ENCODE measurements around the gene CBFA2T3. TPM values are rescaled to one million over a fixed set of nuclear protein-coding genes. Genes with fewer than 3 reads are reported as not detected.

Gene CBFA2T3
- total RNA-seq, 4 donors from 2014 or later = 0.84 to 12.6 (median 1.4) TPM

GRCh38 chr16:88901718-88902337, 75.2 kb downstream of the CBFA2T3 start:
- TF ChIP-seq, protein P1, sequence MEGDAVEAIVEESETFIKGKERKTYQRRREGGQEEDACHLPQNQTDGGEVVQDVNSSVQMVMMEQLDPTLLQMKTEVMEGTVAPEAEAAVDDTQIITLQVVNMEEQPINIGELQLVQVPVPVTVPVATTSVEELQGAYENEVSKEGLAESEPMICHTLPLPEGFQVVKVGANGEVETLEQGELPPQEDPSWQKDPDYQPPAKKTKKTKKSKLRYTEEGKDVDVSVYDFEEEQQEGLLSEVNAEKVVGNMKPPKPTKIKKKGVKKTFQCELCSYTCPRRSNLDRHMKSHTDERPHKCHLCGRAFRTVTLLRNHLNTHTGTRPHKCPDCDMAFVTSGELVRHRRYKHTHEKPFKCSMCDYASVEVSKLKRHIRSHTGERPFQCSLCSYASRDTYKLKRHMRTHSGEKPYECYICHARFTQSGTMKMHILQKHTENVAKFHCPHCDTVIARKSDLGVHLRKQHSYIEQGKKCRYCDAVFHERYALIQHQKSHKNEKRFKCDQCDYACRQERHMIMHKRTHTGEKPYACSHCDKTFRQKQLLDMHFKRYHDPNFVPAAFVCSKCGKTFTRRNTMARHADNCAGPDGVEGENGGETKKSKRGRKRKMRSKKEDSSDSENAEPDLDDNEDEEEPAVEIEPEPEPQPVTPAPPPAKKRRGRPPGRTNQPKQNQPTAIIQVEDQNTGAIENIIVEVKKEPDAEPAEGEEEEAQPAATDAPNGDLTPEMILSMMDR (IDR thresholded peaks at IDR 0.05) = no peak
- DNase-seq (ENCODE audit: low spot score) (no peak), ATAC-seq (ENCODE audit: low FRiP score) (no peak)

GRCh38 chr16:88900662-88901052, 76.3 kb downstream of the CBFA2T3 start:
- ATAC-seq (ENCODE audit: low FRiP score) = no peak
- TF ChIP-seq, protein P1 (IDR thresholded peaks at IDR 0.05) = no peak
- no peak for DNase-seq (ENCODE audit: low spot score)

GRCh38 chr16:88899901-88900661, 76.9 kb downstream of the CBFA2T3 start:
- ATAC-seq (ENCODE audit: low FRiP score) (no peak), DNase-seq (ENCODE audit: low spot score) (no peak)
- TF ChIP-seq, protein P1 (IDR thresholded peaks at IDR 0.05) = no peak

DNA sequence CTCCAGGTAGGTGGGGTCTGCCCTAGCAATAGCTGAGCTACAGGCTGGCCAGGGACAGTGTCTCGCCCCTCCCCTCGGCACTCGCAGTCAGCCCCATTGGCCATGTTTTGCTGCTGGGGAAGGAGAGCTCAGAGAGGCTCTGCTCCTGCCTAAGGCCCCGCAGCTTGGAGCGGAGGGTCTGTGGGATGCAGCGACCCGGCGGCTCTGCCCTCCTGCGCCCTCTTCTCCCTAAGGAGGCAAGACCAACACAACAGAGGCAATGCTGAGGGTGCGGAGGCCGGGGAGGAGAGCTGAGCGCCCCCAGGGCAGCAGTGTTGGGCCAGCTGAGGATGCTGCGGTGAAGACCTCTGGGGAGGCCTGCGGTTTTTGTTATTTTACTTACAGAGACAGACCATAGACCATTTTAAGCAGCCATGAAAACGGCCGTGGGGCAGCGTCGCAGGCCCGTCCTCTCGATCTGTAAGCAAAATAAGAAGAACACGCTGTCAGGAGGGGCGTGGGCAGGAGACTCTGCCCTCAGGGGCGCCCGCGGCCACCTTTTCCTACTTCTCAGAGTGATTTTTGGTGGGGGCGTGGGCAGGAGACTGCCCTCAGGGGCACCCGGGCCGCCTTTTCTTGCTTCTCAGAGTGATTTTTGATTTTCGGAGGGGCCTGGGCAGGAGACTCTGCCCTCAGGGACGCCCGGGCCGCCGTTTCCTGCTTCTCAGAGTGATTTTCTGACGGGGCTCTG, 79.1 kb downstream of the CBFA2T3 start:
- TF ChIP-seq, protein P1 (IDR thresholded peaks at IDR 0.05) = no peak
- DNase-seq (ENCODE audit: low spot score) (no peak), ATAC-seq (ENCODE audit: low FRiP score) (no peak)

GRCh38 chr16:88896238-88897070, 80.6 kb downstream of the CBFA2T3 start:
- TF ChIP-seq, protein P1 (IDR thresholded peaks at IDR 0.05) = no peak
- no peak for DNase-seq (ENCODE audit: low spot score)
- no peak for ATAC-seq (ENCODE audit: low FRiP score)

DNA sequence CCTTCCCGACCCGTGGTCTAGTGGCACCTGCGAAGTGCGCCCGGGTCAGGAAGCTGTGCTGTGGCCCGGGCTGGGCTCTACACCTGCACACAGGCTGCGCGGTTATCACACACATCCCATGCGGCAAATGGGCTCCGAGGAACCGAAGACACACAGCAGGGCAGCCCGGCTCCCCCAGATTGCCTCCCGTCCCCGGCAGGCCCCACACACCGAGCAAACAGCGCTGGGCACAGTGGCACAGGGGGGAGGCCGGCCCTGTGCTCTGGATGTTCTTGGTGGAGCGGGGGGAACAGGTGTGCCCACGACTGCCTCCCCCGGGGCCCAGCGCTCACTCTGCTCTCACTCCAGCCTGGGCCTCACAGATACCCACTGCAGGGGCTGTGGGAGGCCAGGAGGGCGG, 81.7 kb downstream of the CBFA2T3 start:
- DNase-seq (ENCODE audit: low spot score) (no peak), ATAC-seq (ENCODE audit: low FRiP score) (no peak)
- TF ChIP-seq, protein P1 (IDR thresholded peaks at IDR 0.05) = no peak

Measured in omental fat pad (tissue), 4 donors.